Measurements from ENCODE around the gene DHX29.
A peak's percentile ranks its signal among the peaks of the same experiment; 100 is the strongest.

DHX29 gene

DNA sequence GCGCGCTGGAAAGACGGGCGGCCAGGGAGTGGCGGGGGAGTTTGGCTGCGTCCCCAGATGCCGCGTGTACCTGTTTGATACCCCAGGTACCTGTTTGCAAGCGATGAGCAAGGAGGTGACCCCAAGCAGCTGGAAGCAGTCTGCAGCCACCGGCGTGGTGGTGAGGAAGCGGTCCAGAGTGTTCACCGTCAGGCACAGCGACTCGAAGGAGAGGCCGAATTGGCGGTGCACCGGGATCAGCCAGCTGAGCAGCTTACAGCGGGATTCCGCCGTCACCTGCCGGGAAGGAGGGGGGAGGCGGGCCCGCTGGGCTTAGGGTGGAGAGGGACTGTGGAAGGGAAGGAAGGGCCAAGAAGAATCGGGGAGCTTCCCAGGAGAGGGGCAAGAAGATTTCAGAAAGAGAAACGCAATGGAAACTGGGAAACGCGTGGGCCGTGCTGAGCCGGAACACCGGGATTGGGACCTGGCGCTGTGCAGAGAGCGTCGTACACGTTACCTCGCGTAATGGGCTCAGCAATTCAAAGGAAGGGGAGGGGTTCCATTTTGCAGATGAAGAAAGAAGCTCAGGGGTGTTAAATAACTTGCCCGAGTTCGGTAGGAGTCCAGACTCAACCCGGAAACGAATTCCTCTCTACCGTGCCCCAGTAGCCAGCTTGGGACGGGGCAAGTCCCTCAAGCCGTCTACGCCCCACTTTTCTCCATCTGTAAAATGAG, 75.1 kb downstream of the DHX29 start:
- peak; percentile 20 for DNase-seq (ENCODE audit: low read depth)

DNA sequence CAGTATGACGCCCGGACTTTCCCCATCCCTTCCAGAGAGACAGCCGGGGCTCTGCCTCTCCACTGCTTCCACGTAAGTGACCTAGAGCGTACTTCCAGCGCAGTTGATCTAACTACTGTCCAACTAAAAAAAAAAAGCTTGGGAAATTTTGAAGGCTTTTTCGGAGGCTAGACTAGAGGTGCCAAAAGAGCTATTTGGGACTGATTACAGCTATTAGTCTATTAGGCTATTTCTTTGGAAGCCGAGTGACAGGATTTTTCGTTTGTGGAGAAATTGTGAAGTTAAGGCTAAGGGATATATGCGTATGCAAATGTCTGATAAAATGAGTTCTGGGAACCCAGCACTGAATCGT, 75.6 kb downstream of the DHX29 start:
- DNase-seq (ENCODE audit: low read depth): peak; percentile 30

DNA sequence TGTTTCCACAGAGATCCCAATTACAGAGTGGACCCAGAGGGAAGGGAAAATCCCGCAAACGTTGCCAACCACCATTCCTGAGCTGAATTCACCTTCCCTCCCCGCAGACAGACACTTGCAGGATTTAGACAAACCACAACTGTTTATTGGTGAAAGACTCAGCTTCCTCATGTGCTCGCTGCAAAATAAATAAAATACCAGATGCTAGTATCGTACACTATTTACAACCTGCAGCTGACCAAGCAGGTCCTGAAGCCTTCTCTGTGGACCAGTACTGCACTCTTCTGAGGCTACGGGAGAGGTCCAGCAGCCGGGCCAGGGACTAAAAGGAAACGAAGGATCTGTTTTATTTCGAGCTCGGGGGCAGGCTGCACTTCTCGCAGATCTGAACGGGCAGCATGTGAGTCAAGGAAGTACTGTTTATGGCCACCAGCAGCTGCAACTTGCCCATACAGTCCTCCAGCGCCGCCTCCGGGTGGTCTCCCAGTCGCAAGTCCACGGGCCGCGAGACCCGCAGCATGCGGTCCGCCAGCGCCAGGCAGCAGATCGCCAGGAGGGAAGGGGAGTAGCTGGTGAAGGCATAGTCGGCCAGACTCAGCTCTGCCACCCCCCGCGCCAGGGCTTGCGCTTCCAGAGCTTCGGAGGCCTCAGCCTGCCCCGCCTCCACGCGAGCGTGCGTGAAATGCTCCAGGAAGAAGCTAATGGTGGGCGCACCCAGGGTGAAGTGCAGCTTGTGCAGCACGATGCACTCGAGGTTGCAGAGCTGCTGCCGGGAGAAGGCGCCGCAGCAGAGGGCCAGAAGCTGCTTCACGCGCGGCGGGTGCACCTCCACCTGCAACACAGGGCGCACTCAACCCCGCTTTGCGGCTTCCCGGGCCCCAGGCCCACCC, 76.2 kb downstream of the DHX29 start:
- peak; percentile 31 for DNase-seq (ENCODE audit: low read depth)

DNA sequence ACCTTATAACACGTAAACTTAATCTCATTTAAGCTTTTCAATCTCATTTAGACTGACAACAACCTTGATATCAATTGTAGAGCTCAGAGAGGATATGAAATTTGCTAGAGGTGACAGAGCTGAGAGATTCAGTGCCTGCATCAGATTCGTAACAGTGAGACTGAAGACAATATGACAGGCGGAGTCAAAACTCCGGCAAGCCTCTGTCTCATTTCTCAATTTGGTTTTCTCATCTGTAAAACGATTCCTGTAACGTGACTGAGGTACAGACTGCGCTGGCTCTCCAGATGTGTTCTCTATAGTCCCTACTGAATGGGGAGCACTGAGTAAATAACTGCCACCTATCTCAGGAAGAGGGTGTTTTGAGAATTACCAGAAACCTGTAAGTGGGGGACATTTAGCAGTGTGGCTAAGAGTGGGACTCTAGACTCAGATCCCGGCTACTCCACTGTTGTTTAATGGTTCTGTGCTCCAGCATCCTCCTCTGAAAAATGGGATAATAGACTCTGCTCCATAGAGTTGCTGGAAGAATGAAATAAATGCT, 77.3 kb downstream of the DHX29 start:
- no peak for DNase-seq (ENCODE audit: low read depth)

DNA sequence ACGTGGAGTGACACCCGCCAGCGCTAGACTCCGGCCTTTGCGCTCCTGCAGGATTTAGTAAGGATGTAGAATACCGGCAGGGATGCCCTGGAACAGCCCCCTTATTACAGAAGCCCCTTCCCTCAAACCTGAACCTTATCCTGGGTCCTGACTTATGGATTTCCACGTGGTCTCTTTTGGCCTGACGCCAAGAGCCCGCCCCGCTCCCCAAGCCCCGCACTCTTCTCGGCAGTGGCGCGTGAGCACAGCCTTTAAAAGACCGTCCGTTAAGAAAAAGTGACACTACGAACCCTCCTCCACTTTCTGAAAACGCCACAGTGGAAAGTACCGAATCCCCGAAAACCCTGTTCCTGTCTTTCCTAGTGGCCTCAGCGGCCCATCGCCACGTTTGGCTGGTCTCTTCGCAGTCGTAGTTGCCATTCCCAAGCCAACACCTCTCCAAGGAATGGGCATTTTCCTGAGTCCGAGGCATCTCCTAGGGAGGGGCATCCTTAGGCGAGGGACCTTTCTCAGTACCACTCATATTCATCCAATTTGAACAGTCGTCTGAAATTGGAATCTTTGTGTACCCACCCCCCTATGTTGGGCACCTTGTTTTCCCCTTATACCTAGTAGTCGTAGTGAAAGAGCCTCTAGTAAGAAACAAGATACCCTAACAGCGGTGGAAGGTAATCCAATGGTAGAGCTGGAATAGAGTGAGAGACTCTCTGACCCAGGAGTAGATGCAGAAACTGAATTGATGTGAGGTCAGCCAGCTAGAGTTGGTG, 79.6 kb downstream of the DHX29 start:
- no peak for DNase-seq (ENCODE audit: low read depth)

DNA sequence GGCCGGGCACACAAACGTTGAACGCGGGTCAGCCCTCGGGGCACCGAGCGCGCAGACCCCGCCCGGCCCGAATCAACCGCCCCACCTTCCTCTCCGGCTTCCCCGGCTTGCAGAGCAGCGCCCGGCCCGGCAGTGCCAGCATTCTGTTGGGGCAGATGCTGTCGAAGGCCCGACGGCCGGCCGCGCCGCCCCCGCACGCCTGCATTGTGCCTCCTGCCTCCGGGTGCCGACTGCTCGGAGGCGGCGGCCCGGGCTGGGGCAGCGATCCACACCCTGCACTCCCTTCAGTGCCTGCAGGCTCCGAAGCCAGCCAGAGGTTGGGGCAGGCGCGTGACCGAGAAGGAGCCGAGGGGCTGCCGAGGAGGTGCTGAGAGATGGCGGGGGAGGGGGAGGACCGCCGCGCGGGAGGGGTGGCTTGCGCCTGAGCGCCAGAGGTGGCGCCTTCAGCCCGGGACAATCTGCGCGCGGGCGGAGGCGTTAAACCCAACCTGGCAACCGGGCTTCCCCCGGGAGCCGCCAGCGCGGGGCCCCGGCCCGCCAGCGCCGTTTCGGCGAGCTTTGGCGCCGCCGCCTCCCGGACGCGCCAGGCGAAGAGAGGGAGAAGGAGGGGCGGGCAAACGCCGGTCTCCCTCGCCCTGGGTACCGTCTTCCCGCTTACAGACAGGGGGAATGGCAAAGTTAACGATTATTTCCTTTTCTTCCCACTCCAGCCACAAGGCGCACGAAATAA, 80.4 kb downstream of the DHX29 start, which contains the start of gene MCIDAS:
Gene MCIDAS, minus strand, starts transcription at position 382 of the 730 bp plus-strand sequence. Its CDS starts 177 bp downstream, at position 205.
- DNase-seq (ENCODE audit: low read depth): peak; percentile 23

DNA sequence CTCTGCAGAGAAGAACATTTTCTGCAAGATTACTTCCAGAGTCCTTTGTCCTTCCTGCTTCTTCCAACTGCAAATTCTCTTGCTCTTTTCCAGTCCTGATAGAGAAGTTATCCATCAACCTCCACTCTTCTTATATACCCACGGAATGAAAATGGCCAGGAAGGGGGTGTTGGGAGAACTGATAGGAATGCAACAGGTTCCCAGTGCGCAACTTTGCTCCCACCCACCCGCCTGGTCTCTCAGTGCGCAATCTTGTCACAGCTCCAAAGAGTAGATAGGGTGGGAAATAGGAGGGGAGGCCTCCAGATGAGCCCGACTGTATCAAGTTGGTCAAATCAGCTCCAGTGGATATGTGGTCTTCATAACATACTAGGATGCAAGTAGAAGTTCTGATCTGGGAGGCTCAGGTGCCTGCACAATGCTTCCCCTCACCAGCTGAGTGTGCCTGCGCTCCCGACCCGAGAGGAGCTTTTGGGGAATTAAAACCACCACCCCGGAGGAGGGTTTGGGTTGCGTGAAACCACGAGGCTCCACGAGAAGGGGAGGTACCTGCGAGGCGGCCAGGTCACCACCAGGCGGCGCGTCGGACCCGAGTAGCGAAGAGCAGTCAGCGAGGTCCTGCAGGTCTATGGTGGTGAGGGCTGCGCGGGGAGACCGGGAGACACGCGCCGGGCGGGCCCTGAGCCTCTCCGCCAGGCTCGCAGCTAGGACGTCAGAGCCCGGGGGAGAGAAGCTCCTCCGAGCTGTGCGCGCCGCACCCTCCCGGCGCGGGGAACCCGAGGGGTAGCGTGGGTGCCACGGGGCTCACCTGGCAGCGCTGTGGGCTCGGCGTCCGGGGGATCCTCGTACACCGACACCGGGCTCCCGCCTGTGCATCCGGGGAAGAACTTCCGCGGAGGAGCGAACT, 81.2 kb downstream of the DHX29 start:
- peak; percentile 43 for DNase-seq (ENCODE audit: low read depth)

DNA sequence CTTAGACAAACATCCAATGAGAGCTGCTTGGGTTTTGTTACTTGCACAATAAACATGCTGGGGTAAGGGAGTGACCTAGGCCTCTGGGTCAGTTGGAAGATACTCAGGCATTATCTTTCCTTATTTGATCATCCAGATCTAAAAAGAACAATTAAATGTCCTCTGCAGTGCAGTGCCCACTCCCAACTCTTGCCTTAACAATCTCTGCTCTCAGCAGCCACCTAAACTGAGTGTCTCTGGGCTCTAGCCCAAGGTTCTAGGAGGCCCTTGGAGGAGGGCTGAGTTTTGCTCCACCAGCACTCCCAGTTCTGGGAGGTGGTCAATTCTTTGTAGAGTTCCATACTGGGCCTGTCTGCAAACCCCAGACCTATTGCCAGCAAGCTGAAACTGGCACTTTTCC, 82.1 kb downstream of the DHX29 start:
- no peak for DNase-seq (ENCODE audit: low read depth)

DNA sequence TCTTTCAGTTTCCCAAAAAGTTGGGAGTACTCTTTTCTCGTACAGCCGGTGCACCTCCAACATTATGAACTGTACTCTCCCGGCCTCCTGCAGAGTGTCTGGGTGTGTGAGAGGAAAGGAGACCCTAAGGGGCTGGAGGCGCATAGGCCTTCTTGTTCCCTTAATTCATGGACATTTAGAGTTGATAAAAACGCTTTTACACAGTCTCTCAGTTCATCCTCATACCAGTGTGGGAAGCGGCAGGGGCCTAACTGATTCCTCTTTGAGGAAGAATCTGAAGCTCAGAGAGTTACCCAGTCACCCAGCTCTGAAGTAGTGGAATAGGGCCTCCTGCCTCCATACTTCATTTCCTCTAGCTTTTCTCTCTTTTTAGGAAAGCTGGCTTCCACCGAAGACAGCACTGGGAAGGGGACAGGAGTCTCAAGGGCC, 83.7 kb downstream of the DHX29 start:
- no peak for DNase-seq (ENCODE audit: low read depth)

DNA sequence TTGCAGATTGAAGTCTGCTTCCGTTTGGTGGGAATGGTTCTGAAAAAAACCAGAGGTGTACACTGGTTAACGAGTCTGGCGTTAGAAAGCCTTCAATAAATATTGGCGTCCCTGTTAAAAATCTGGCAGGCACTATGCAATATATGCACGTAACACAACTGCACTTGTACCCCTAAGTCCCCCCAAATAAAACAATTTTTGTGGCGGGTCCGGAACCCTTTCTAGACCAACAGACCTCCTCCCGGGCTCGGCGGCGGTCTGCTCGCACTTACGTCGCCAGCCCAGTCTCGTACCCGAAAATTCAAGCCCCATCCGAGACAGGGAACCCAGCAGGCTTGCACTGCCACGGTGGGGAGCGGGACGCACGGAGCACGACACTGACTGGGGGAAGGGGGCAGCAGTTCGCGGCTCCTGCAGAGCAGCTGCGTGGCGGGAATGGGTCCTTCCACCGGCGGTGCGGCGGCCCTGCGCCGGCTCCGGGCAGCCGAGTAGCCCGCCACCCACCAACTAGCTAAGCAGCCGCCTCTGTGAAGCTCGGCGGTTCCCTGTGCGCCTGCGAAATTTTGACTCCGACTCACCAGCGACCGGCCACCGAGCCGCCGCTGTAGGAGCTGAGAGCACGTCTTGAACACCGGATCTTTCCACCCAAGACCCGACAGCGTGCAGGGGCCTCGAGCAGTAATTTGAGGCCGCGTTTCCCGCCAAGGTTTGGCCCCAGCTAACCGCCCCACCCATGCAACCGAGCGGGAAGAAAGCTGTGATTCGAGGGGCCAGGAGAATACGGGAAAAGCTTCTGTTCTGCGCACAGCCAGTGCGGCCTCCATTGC, 84.3 kb downstream of the DHX29 start:
- no peak for DNase-seq (ENCODE audit: low read depth)

DNA sequence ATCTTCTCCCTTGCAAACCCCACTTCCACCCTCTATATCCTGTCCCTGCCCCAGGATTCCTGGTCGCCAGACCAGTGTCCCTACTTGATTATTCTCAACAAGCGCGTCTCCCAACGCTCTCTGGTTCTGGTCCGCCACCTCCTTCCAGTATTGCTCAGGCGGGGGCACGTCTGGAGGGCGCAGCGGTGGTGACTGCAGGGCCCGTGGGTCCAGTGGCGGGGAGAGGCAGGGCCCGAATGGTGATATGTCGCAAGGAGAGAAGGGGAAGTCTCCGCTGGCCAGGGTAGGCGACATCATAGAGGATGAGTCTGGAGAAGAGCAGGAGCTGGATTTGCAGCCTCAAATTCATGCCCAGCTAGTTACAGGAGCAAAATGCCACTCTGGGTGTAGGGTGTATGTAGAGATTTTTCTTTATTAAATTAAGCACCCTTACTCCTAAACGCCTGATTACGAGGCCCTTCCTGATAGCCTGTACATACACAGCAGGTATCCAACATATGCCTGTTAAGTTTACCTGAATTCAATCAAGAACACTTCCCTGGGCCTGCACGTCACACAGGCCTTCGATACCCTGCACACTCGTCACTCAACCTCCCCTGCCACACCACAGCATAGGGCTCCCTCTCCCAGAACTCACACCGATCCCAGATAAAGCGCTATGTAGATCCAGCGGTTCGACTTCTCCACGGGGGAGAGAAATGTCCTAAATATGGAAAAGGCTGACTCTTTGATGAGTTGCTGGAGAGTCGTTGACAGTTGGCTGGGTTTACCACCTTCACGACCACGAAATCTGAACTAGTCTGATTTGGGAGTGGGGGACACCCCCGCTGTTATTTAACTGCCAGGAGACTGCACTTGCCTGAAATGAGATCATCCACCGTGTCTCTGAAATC, 85.2 kb downstream of the DHX29 start:
- DNase-seq (ENCODE audit: low read depth): no peak

DNA sequence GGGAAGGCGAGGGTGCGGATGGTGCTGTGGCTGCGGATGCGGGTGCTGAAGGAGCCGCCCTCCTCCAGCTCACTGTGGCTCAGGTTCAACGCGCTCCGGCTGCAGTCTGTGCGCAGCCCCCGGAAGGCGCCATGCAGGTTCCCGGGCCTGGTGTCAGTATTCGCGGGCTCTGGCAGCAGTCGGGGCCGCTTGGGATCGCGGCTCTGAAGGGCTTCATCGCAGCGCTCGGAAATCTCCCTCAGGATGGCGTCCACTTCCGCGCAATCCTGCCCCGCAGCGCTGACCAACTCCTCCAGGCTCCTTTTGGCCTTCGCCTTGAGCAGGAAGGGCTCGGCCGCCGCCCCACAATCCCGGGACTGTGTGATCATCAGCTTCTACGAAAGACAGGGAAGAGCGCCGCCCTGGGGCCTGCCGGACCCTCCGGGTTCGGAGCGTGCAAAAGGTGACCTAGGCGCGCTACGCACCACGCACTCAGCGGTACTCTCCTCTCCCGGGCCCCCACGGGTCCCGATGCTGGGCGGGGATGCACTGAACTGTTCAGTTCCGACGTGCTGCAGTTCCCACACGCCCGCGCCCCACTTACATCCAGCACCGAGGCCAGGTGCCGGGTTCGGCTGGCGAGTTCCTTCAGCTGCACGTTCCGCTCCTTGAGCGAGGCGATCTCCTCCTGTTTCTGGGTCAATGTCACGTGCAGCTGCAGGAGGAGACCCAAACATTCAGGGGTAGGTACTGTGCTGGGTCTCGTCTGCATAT, 86.9 kb downstream of the DHX29 start:
- peak; percentile 27 for DNase-seq (ENCODE audit: low read depth)

DNA sequence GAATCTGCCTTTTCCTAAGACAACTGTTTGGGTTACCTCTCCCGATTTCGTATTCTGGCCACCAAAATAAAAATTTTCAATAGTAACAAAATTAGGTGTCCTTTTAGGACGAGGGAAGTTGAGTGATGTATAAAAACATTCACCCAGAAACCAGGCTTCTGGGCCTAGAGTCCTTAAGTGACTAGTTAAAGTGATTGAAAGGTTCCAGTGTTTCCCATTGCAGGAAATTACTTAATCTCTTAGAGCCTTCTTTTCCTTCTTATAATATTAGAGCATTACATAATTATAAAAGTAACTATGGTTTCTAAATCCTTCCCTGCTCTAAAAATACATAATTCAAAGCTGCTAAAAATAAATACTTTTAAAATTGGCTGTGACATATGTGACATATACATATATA, 87.7 kb downstream of the DHX29 start:
- no peak for DNase-seq (ENCODE audit: low read depth)

DNA sequence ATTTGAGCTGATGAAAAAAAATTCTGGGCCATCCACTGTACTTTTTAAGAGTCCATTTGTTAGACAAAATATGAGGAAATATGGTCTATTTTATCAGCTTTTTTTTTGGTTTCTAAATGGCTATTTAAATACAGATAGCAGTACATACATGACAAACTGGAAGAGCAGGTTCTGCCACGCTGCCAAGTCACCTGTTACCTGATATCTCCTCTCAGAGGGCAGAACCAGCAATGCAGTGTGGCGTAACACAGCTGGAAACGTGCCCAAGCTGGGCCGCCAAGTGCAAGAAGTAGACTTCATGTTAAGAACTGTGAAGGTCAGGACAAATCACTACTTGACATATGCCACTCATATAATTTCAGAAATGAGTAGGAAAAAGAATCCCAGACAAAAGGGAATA, 88.5 kb downstream of the DHX29 start:
- no peak for DNase-seq (ENCODE audit: low read depth)

DNA sequence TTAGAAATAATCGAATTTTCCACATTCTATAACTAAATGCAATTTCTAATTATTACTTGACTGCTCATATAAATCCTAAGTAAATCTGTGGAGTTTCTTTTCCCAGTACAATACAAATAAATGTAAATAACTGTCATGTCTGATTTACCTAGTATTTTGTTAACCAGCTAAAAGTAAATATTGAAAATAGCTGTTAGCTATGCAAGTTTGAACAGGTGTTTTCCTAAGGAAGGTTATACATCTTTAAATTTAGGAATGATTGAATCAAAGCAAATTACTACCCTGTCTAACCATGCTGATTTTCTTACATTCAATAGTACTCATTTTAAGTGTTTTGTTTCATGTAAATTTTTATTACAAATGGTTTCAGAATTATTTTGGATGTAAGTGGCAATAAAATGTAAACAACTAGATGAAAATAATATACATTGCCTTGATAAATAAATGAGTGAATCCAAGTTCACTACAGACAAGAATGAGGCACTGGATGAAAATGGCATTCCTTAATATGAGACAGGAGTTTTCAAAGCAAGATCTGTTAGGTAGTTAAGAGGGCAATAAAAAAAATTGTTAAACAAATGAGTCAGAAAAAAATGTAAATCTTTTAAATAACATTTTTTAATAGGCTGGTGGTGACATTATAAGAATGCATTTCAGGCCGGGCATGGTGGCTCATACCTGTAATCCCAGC, 96.2 kb downstream of the DHX29 start:
- no peak for DNase-seq (ENCODE audit: low read depth)
